ENCODE results near the gene TYK2.

TYK2 gene

DNA sequence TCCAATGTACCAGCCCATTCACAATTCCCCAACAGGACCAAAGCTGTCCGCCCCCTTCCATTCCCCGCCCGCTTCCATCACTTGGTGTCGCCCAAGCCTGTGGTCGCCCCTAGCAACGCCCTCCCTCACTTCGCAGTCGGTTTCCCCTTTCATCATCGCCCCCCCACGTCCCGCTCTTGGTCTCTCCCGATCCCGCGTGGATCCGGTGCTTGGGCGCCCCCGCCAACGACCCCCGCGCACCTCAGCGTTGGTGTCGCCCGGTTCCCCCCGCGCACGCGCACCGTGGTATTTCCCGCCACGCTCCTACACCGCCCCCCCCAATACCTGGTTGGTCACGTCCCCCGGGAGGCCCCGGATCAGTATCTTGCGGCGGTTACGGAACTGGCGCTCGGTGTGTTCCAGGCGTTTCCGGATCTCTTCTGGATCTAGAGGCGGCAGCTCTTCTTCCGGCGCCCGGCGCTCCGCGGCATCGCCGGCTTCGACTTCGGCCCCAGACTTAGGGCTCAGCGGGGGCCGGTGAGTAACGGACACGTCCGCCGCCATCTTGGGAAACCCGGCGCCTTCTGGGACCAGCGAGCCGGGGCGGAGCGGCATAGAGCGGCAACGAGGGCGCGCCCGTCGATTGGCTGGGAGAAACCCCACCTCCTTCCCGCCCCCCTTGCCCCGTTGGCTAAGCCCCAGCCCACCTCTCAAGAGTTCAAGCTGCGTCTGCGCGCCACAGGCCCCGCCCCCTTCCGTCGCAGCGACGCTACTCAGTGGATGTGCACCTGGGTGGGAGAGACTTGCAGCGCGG, 47.2 kb downstream of the TYK2 start, which contains the start of gene RAVER1:
RAVER1 (minus strand) TSS at position 565 of the 793 bp plus-strand sequence; CDS start at position 543, 22 bp downstream.
- DNase-seq = peak; percentile 92

DNA sequence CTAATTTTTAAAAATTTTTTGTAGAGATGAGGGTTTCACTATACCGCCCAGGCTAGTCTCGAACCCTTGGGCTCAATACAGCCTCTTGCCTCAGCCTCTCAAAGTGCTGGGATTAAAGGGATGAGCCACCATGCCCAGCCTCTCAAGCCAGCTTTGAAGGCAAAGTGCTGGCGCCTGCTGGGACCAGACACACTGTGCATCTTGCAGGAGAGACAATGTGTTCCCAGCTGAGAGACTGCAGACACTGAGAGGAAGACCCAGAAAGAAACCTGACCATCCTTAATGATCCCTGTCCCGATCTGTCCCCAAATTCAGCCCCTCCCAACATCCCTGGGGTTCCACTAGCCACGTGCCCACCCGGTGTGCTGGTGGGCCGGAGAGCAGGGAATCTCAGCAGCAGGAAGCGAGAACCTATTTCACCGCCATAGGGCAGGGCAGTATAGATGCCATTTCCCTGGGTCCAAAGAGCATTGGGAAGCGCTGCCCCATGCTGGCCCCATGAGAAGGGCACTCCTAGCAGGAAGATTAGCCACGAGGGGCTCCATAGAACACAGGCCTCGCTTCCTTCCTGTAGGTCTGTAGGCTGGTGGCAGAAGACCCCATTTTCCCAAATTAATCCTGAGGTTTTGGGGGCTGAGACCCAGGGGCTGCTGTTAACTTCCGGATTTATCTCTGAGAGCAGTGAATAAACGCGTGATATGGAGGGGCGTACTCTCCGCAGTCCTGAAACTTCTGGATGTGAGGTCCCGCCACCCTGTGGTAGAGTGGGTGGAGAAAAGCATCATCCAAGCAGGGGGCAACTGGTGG, 48.0 kb downstream of the TYK2 start:
- DNase-seq = no peak

DNA sequence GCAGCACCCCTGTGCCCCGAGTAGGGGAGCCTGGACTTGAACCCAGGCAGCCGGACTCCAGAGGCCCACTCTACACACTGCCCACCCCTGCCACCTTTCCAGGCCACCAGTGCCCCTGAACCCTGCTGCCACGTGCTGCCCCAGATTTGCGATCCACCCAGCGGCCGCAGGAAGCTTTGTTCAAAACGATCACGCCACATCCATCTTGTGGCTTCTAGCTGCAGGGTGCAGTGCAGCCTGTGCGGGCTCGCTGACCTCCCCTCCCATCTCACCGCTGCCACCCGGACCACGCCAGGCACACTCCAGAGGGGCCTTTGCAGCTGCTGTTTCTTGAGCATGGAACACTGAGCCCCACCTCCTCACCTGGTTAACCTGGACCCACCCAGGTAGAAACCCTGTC, 50.8 kb downstream of the TYK2 start:
- no peak for DNase-seq

DNA sequence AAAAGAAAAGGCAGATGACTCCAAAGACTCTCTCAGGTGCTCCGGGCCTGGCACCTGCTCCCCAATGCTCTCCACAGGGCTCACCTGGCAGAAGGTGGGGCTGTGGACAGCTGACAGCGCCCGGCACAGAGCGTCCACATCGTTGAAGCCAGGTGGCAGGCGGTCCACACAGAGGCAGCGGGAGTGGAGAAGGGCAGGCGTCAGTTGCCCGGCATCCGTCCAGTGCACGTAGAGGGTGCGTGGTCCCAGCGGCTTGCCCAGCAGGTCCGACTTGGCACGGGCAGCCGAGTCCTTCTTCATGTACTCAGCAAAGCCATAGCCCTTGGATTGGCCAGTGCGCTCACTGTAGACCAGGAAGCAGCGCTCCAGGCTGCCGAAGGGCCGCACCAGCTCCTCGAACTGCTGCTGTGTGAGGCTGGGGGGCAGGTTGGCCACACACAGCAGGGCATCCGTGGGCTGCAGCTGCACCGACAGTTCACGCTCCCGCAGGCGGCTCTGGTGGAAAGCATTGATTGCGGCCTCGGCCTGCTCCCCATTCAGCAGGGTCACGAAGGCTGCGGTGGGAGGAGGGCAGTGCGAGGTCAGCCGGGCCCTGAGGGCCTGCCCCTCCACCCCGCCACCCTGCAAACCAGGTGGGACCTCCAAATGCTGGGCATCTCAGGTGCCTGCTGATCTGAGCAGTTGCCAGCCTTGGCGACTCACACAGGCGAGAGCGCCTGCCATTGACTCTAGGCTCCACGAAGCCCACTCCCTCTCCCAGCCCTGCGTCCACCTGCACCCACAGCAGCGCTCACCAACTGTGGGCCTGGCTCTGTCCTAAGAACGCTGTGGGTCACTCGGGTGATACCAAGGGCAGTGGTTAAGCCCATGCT, 51.6 kb downstream of the TYK2 start:
- DNase-seq = no peak

DNA sequence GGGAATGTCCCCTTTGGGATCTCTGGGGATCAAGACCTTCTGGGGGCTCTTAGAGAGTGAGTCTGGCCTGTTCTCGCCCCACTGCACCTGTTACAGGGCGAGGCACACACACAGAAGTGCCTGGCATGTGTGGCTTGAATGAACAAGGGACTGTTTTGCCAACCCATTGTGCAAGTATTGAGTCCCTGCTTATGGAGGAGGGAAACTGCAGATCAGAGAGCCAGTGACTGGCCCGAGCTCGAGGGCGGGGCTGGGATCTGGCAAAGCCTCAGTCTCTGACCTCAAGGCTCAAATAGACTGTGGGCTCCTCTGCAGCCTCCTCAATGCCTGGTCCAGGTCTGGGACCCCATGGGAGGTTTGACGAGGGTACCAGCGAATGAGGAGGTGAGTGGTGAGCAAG, 52.6 kb downstream of the TYK2 start:
- no peak for DNase-seq

DNA sequence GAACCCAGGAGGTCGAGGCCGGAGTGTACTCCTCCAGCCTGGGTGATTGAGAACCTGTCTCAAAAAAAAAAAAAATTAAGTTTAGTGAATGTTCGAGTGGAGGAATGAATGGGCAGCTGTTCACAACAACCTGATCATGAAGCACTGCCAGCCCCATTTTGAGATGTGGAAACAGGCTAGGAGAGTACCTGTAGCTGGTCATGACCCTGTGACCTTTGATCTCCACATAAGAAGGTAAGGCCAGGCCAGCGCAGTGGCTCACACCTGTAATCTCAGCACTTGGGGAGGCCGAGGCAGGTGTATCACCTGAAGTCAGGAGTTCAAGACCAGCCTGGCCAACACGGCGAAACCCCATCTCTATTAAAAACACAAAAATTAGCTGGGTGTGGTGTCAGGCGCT, 54.6 kb downstream of the TYK2 start:
- DNase-seq = no peak

DNA sequence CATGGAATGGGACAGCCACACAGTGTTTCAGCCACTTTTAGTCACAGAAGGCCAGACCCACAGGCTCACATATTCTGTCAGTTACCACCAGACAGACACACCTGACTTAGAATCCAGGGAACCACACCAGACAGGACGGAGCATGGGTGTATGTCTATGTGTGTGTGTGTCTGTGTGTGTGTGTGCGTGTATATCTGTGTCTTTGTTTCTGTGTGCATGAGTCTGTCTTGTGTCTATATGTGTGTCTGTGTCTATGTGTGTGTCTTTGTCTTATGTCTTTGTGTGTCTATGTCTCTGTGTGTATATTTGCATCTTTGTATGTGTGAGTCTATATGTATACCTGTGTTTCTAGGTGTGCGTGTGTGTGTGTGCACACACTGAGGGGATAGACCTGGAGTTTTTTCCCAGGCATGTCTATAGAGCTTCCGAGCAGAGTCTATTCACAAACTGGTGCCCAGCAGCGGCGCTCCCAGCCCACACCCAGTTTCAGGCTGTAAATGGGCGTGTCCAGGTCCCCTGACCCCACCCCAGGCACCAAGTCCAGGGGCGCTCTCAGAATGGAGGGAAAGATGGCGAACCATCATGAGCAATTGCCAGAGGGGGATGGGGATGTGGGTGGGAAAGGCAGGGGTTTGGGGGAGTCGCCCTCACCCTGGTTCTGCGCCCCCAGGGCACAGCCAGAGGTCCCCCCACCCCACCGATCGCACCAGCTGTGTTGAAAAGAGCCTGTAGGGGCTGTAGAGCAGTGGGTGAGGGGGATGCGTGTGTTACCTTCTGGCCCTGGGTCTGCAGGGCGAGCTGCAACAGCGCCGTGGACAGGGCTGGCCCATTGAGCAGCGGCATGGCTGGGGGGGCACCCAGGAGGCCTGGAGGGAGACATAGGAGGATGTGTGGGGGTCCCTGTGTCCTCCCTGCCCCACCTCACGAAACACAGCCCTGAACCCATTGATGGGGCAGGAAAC, 58.2 kb downstream of the TYK2 start:
- DNase-seq = no peak

DNA sequence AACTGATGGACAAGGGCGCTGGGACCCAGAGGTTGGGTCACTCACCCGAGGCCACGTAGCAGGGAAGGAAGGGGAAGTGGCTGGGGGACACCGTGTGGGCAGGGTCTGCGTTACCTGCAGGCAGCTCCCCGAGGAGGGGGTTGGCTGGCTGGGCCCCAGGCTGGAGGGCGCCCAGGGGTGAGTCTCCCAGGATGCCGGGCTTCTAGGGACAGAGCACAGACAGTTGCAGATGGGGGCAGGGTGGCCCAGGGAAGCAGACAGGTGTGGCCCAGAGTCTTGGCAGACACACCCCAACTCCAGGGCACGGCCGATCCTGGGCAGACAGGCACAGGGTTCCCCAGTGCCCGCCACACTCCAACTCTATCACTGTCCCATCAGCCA, 59.0 kb downstream of the TYK2 start:
- no peak for DNase-seq

DNA sequence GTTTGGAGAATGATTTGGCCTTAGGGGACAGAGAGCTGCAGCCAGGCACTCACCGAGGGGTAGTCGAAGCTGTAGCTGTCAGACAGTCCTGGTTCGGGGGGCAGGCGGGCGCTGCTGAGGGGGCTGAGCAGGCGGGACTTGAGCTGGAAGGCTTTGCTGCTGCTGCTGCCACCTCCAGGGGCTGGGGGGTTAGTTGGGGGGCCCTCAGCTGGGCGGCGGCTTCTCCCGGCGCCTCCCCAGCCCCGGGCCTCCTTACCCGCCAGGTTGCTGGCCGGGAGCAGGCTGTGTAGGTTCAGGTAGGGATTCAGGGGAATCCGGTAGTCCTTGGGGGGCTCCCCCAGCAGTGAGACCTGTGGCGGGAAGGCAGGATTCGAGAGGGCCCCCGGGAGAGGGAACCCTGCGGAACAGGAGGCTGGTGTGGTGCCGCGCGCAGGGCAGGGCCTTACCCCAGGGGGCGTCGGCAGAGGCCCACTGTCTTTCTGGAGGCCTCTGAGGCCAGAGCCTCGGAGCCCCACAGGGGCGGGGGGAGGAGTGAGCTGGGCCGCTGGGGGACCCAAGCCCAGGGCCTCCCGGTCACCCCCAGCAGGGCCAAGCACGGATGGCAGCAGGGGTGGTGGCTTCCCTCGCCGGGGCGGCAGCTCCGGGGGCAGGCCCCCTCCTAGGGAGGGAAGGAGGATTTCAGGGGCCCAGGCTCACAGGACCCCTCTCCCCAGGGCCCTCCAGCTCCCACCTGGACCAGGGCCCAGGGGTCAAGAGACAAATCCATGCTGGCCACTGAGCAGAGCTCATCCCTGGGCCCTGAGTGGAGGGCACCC, 59.6 kb downstream of the TYK2 start:
- no peak for DNase-seq

DNA sequence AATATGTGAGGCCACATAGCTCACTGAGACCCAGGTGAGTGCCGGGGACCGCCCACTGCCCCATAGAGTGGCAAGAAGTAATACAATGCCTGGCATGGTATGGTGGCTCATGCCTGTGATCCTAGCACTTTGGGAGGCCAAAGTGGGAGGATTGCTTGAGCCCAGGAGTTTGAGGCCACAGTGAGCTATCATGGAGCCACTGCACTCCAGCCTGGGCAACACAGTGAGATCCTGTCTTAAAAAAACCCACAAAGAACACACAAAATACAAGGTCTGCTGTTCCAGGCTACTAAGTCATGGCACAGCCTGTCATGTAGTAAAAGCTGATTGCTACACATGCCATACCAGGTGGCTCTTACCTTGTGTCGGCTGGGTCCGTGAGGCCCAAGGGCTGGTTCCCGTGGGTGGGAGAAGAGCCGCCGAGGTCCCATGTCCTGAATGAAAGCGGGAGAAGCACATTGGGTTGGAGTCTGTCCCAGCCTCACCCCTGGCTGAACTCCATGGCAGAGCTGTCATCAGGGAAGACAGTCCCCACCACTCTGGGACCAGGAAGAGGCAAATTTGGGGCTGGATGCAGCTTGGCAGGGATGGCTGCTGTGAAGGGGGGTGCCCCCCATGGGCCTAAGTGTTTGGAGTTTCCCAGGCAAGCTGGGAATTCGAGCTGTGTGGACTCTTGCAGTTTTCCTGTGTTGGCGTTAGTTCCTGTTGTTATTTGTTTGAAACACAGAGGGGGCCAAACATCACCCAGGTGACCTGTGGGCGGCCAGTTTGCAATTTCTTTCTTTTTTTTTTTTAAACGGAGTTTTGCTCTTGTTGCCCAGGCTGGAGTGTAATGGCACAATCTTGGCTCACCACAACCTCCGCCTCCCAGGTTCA, 61.3 kb downstream of the TYK2 start:
- DNase-seq = no peak

DNA sequence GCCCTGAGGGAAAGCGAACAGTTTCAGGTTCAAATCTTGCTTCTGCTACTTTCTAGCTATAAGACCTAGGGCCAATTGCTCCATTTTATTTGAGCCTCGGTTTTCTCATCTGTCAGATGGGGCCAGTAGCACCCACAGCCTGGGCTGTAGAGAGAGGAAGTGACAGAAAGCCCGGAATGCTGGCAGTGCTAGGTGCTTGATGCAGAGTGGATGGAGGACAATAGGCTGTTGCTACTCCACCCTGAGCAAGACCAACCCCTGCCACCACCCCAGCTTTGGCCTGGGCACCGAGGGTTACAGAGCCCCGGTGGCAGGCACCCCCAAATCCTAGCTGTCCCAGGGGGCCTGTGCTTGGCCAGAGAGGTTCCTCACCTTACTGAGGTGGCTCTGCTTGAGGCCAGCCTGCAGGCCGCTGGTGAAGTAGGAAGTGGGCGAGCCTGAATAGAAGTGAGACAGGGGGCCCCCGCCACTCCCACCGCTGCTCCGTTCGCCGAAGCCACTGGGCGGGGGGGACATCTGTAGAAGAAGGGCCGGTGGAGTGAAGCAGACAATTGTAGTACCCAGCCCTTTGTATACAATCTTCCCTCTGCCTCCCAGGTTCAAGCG, 62.4 kb downstream of the TYK2 start:
- no peak for DNase-seq

DNA sequence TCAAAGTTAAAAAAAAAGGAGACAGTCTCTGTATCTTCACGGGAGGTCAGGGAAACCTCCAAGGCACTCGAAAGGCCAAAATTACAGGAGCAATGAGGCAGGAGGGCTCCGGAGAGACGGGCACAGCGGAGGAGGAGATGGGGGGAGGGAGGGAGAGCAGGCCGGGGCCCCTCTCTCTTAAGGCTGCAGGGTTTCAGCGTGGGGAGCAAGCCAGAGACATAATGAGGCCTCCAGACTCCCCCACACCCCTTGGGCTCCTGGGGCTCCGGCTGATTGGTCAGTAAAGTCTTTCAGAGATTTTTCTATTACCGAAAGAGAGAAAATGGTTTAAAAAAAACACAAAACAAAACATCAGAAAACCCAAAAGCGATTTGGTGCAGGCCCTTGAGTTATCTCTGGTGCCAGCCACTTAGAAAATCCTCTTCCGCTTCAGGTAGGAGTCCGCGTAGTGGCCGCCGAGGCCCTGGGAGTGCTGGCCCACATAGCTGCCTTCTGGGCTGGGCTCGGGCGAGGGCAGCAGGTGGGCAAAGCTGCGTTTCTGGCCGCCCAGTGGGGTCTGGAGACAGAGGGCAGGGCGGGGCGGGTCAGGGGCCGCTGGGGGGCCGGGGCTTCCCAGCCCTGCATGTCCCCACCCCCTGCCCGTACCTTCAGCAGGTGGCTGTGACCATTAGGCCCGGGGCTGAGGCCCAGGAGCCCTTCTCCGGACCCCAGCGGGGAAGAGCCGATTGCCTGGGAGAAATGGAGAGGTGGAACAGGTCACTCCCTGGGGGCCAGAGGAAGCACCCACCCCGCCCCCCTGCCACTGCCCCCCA, 63.1 kb downstream of the TYK2 start:
- no peak for DNase-seq

DNA sequence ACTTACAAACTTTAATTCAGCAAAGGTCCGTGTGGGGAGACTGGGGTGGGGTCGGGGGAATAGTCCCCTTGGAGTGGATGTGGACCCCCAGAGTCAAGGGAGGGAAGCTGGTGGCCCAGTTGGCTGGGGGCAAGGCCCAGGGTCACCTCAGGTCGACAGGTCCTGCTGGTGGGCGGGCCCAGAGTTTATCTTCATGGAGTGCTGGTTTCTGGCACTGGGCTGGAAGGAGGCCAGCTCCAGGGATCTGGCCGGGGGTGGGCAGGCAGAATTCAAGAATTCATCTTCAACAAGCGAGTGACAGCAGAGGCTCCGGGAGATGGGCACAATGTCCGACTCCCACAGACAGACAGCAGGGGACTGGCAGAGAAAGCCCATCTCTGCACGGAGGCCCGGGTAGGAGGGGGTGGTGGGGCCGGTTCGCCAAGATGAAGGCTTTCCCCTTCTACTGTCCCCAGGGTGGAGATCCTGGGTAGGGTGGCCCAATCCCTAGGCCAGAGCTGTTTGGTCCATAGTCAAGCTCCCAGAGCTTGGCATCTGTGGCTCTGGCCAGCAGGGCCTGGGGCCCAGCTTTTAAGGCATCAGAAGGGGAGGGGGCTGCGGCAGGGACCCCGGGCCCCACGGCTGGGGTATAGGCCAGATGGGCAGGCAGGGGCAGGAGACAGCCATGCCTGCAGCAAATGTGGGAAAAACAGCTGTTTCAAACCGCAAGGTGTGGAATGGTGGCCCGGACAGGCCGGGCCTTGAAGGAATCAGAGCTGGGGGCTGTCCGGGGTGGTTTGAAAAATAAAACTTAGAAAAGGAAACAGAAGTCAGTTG, 63.9 kb downstream of the TYK2 start:
- DNase-seq = no peak

DNA sequence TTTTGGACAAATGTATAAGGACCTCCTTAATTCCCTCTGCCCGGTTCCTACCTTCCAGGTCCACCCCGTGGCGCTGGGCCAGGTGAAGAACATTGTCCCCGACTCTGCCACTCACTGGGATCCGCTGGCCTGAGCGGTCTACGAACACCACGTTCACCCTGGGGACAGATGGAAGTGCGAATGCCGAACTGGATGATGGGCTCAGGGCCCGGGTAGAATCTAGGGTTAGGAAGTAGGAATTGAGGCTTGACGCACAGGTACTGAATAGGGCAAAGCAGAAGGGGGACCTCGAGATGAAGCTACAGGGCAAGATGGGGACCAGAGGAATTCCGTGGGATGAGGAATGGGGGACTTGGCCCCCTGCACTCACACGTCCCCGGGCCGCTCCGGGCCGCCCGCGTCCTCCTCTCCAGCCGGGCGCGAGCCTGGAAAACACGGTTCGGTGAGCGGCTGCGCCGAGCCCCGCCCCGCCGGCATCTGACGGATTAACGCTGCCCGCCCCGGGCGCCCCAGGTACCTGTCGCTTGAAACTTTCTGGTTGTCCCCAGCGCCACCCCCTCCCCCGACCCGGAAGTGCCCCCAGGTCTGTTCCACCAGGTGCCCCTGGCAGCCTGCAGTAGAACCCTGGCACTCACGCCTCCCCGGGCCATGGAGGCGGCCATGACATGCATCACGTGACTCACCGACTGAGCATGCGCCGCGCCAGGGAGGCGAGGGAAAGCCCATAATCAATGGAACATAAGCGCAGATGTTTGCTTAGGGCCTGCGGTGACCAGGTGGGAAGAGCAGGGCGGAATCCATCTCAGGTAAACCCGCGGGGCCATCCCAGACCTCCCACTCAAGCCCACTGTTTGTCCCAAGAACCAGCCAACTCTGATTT, 64.8 kb downstream of the TYK2 start, which contains the start of gene FDX2:
FDX2 (minus strand) TSS at position 681 of the 880 bp plus-strand sequence; CDS start at position 662, 19 bp downstream.
- peak; percentile 54 for DNase-seq

DNA sequence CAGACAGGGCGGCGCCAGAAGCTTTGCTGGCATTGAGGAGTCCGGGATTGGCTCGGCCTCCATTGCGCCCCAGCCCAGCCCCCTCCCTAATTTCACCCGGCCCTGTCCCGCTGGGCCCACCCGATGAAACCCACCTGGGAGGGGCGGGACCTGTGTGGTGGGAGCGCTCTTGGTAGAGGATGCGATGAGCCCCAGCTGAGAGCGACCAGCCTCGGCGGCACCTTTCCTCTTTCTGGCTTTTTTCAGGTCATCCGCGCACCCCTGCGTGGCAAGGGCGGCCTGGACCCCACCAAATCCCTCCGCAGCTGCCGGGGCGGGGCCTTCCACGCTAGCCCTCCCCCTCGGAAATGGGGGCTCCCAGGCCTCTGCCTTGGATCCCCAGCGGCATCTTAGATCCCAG, 70.9 kb downstream of the TYK2 start, which contains the start of gene ZGLP1:
ZGLP1 (minus strand) TSS at position 393 of the 400 bp plus-strand sequence.
- DNase-seq = no peak

DNA sequence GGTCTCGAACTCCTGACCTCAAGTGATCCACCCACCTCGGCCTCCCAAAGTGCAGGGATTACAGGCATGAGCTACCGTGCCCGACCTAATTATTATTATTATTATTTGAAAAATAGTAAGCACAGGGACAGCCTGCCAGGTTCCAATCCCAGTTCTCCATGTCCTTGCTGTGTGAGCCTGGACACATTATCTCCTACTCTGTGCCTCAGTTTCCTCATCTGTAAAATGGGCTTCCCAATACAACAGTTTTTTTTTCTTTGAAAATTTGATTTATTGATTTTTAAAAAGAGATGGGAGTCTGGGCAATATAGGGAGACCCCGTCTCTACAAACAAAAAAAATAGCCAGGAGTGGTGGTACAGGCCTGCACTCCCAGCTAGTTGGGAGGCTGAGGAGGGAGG, 74.0 kb downstream of the TYK2 start:
- DNase-seq = no peak
